HEK293T (cell line): ENCODE results near the gene BCL2.

ENCODE experiments used
- BHLHE40 ChIP-seq: fragments of 450-650 bp; IDR thresholded peaks from 2 replicates; pipeline ENCODE4 v1.6.1; 2016; ENCODE audit warnings: mild to moderate bottlenecking, moderate library complexity, borderline replicate concordance
- ELF4 ChIP-seq: fragments of 450-650 bp; IDR thresholded peaks from 2 replicates; pipeline ENCODE4 v1.6.1; 2017; ENCODE audit warnings: antibody characterized with exemption
- FOXA1 ChIP-seq: fragments of 450-650 bp; IDR thresholded peaks from 2 replicates; pipeline ENCODE4 v1.6.1; 2016; ENCODE audit warnings: mild to moderate bottlenecking
- FOXM1 ChIP-seq: fragments of 450-650 bp; IDR thresholded peaks from 2 replicates; pipeline ENCODE4 v1.6.1; 2017; ENCODE audit warnings: mild to moderate bottlenecking, borderline replicate concordance
- HDGF ChIP-seq: fragments of 450-650 bp; IDR thresholded peaks from 2 replicates; pipeline ENCODE4 v1.6.1; 2017; ENCODE audit warnings: antibody characterized with exemption, borderline replicate concordance
- L3MBTL2 ChIP-seq: fragments of 450-650 bp; conservative IDR thresholded peaks from 2 replicates; pipeline ENCODE4 v1.6.1; 2016; ENCODE audit warnings: mild to moderate bottlenecking
- LEF1 ChIP-seq: fragments of 450-650 bp; IDR thresholded peaks from 2 replicates; pipeline ENCODE4 v1.6.1; 2017; ENCODE audit warnings: mild to moderate bottlenecking, borderline replicate concordance
- PKNOX1 ChIP-seq: fragments of 450-650 bp; IDR thresholded peaks from 2 replicates; pipeline ENCODE4 v1.6.1; 2016
- SP1 ChIP-seq: fragments of 450-650 bp; IDR thresholded peaks from 2 replicates; pipeline ENCODE4 v1.6.1; 2017
- TARDBP ChIP-seq: fragments of 450-650 bp; IDR thresholded peaks from 2 replicates; pipeline ENCODE4 v1.6.1; 2016
- ZNF384 ChIP-seq: fragments of 450-650 bp; IDR thresholded peaks from 2 replicates; pipeline ENCODE4 v1.6.1; 2016

DNA sequence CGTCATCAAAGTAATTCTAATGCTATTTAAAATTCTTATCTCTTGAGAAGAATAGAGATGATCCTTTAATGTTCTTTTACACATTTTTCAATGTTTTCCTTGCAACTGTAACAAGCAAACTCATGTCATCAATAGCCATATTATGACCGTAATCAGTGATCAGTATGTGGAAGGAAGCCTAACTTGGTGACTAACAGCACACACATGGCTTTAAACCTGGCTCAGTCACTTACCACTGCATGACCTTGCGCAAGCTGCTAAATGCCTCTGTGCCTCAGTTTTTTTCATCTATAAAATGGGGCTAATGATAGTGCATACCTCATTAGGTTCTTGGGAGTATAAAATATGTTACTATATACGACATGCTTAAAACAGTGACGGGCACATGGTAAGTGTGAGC, 149.7 kb downstream of the BCL2 start:
- TF ChIP-seq ZNF384: no peak
- TF ChIP-seq ELF4: no peak
- TF ChIP-seq HDGF: no peak
- TF ChIP-seq SP1: no peak
- no peak for TF ChIP-seq LEF1
- TF ChIP-seq L3MBTL2: no peak
- TF ChIP-seq BHLHE40: no peak
- no peak for TF ChIP-seq TARDBP
- TF ChIP-seq FOXA1: no peak
- TF ChIP-seq FOXM1: no peak
- TF ChIP-seq PKNOX1: no peak
